ENCODE data around the gene MAFG. TPM values are rescaled to one million over a fixed set of nuclear protein-coding genes. Genes with fewer than 3 reads are reported as not detected.
A peak's percentile ranks its signal among the peaks of the same experiment; 100 is the strongest.

Gene MAFG
- total RNA-seq, 5 donors from 2014 or later (not counting 1 experiment from before 2014, with no cell fraction given), result 10.6 to 24.8 (median 18.8) TPM

DNA sequence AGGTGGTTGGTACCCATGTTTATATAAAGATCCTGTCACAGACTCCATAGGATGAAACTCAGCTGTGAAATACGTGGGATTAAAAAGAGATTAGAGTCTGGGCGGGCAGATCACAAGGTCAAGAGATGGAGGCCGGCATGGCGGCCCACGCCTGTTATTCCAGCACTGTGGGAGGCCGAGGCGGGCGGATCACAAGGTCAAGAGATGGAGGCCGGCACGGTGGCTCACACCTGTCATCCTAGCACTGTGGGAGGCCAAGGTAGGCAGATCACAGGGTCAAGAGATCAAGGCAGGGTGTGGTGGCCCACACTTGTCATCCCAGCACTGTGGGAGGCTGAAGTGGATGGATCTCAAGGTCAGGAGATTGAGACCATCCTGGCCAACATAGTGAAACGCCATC, 32.1 kb downstream of the MAFG start:
- no peak for DNase-seq
- CTCF ChIA-PET, result no interaction called here

DNA sequence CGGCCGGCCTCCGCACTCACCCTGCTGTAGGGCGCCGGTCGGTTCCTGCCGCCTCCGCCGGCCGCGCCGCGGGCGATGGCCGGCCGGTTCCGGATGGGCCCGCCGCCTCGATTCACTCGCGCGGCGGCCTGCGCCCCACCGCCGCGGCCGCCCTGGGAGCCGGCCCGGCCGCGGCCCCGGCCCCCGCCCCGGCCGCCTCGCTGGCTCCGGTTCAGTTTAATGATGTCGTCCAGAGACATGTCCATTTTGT, 36.3 kb downstream of the MAFG start:
- Mint-ChIP-seq H3K9me3 (no peaks in the 10 kb centered on the region), H3K27me3 (no peaks in the 10 kb centered on the region), H3K4me3 (peak overlapping the region; percentile 90 to 96 (median 91)), H3K4me1 (peaks cover 12 to 32% (median 21%) of the 10 kb centered on the region in 3 donors), H3K27ac (peak overlapping the region; percentile 95 to 96), H3K36me3 (peaks cover 28% of the 10 kb centered on the region)
- DNase-seq, result no peak
- CTCF ChIA-PET, result no interaction called here
- Histone ChIP-seq H3K27me3 (replicated peaks in 1 of 2; ENCODE audit: control insufficient read depth in 2 of 2, extremely low read depth in 1 of 2, insufficient read depth in 2 of 2, low read length in 1 of 2) (no peaks in the 10 kb centered on the region), H3K36me3 (ENCODE audit: control insufficient read depth in 2 of 2, extremely low read depth in 1 of 2, insufficient read depth in 1 of 2, low read length in 1 of 2) (peaks cover 2 to 51% of the 10 kb centered on the region in 2 donors), H3K9me3 (no peaks in the 10 kb centered on the region), H3K4me1 (ENCODE audit: control insufficient read depth in 1 of 2, extremely low read depth in 1 of 2, insufficient read depth in 2 of 2, low read length in 2 of 2) (peaks cover 10 to 36% of the 10 kb centered on the region in 2 experiments), H3K27ac (ENCODE audit: low read length) (no peak overlapping the region), H3K4me3 (ENCODE audit: control insufficient read depth in 1 of 2, extremely low read depth in 1 of 2, low read length in 1 of 2) (peak overlapping the region in 1 of 2 donors; percentile 54)
- POLR2A ChIA-PET, result no interaction called here
- peak in 1 of 4 experiments; percentile 13 for ATAC-seq (replicated peaks in 1 of 4)
- WGBS (ENCODE audit: insufficient coverage), result 0% methylated on average over 40 of the region's 40 CpGs

More for the DNA sequence above, 32.1 kb downstream of the MAFG start:
- Mint-ChIP-seq H3K27me3 (peaks cover 0 to 2% of the 10 kb centered on the region in 2 donors), H3K4me1 (peaks cover 0 to 12% (median 6%) of the 10 kb centered on the region in 3 donors), H3K9me3 (no peaks in the 10 kb centered on the region), H3K4me3 (no peak overlapping the region), H3K36me3 (peaks cover 22% of the 10 kb centered on the region), H3K27ac (no peak overlapping the region)
- no peaks in the 10 kb centered on the region for H3K27me3 ChIP-seq (replicated peaks in 1 of 2; ENCODE audit: control insufficient read depth in 2 of 2, extremely low read depth in 1 of 2, insufficient read depth in 2 of 2, low read length in 1 of 2)
- no peak for ATAC-seq (replicated peaks in 1 of 4)
- peaks cover 9 to 36% of the 10 kb centered on the region in 2 donors for H3K36me3 ChIP-seq (ENCODE audit: control insufficient read depth in 2 of 2, extremely low read depth in 1 of 2, insufficient read depth in 1 of 2, low read length in 1 of 2)
- WGBS (ENCODE audit: insufficient coverage), result 100% methylated on average over 6 of the region's 11 CpGs
- POLR2A ChIA-PET, result no interaction called here
- no peak overlapping the region for H3K4me3 ChIP-seq (ENCODE audit: control insufficient read depth in 1 of 2, extremely low read depth in 1 of 2, low read length in 1 of 2)
- H3K9me3 ChIP-seq, result no peaks in the 10 kb centered on the region
- no peak overlapping the region for H3K27ac ChIP-seq (ENCODE audit: low read length)
- H3K4me1 ChIP-seq (ENCODE audit: control insufficient read depth in 1 of 2, extremely low read depth in 1 of 2, insufficient read depth in 2 of 2, low read length in 2 of 2), result peaks cover 3 to 15% of the 10 kb centered on the region in 2 experiments

DNA sequence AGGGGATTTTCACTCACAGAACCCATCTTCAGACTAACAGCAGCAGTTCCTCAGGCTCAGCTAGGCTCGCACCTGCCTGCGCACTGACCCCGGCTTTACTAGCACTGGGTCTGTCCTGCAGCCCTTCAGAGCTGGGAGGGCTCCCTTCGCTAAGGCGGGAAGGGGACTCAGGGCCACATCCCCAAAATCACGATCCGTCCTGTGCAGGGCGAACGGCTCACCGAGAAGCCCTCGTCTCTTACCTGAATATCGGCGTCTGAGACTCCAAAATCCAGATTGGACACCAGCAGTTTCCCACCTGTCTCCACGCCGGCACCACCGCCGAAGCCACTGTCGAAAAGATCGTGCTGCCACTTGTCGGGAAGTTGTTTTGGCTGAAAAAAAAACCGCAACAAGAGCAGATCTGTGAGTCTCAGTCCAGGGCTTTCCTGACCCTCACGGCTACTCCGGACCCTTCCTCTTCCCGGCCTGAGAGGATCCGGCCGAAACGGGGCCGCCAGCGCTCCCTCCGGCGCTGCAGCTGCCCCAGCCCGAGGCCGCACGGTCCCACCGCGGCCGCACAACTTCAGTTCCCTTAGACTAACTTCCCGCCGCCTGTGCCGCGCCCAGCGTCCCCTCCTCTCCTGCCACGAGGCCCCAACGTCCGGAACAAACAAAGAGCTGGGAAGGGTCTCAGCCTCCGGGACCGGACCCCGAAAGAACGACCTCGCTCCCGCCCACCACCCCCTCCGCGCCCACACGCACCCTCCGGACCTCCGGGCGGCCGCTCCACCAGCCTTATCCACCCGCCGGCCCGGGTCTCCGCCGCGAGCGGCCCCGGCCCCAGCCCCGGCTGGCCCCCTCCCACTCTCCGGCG, 36.9 kb downstream of the MAFG start:
- H3K9me3 ChIP-seq, result no peaks in the 10 kb centered on the region
- H3K36me3 ChIP-seq (ENCODE audit: control insufficient read depth in 2 of 2, extremely low read depth in 1 of 2, insufficient read depth in 1 of 2, low read length in 1 of 2), result peaks cover 2 to 55% of the 10 kb centered on the region in 2 donors
- Mint-ChIP-seq H3K27me3 (no peaks in the 10 kb centered on the region), H3K9me3 (no peaks in the 10 kb centered on the region), H3K4me3 (peak overlapping the region; percentile 80 to 91 (median 85)), H3K36me3 (peaks cover 29% of the 10 kb centered on the region), H3K4me1 (peaks cover 14 to 32% (median 22%) of the 10 kb centered on the region in 3 donors), H3K27ac (peak overlapping the region; percentile 82 to 85)
- ChIA-PET CTCF (no interaction called here), POLR2A (no interaction called here)
- H3K4me3 ChIP-seq (ENCODE audit: control insufficient read depth in 1 of 2, extremely low read depth in 1 of 2, low read length in 1 of 2), result peak overlapping the region; percentile 56 to 73
- H3K27ac ChIP-seq (ENCODE audit: low read length), result peak overlapping the region; percentile 11
- ATAC-seq (replicated peaks in 1 of 4), result peak in 1 of 4 experiments; percentile 0
- peak in 2 of 35 experiments; percentile 23 to 42 for DNase-seq
- 12% methylated on average over 63 of the region's 69 CpGs for WGBS (ENCODE audit: insufficient coverage)
- H3K4me1 ChIP-seq (ENCODE audit: control insufficient read depth in 1 of 2, extremely low read depth in 1 of 2, insufficient read depth in 2 of 2, low read length in 2 of 2), result peaks cover 10 to 36% of the 10 kb centered on the region in 2 experiments
- no peaks in the 10 kb centered on the region for H3K27me3 ChIP-seq (replicated peaks in 1 of 2; ENCODE audit: control insufficient read depth in 2 of 2, extremely low read depth in 1 of 2, insufficient read depth in 2 of 2, low read length in 1 of 2)

DNA sequence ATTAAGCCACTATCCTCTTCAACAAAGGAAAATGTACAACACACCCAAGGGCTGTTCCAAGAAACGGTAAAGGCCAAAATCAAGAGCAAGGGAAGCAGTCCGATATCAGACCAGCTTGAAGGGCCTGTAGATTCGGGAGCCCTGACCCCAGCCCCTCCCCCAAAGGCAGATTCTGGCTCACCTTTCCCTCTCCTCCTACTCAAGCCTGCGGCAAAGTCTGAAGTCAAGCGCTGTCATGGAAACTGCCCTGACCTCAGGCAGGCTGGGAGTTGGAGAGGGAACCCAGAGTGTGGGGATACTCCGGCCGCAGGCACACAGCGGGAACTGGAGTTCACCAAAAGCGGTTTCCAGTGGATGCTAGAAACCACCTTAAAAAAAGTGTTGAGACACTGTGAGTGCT, 37.9 kb downstream of the MAFG start:
- no peaks in the 10 kb centered on the region for H3K27me3 Mint-ChIP-seq
- ChIA-PET POLR2A (no interaction called here), CTCF (no interaction called here)
- H3K4me3 ChIP-seq (ENCODE audit: control insufficient read depth in 1 of 2, extremely low read depth in 1 of 2, low read length in 1 of 2), result no peak overlapping the region
- no peaks in the 10 kb centered on the region for H3K9me3 ChIP-seq
- H3K9me3 Mint-ChIP-seq, result no peaks in the 10 kb centered on the region
- DNase-seq (no peak), ATAC-seq (replicated peaks in 1 of 4) (no peak)
- 86% methylated on average over 8 of the region's 9 CpGs for WGBS (ENCODE audit: insufficient coverage)
- peaks cover 30% of the 10 kb centered on the region for H3K36me3 Mint-ChIP-seq
- peak overlapping the region in 1 of 2 donors; percentile 58 for H3K27ac Mint-ChIP-seq
- H3K36me3 ChIP-seq (ENCODE audit: control insufficient read depth in 2 of 2, extremely low read depth in 1 of 2, insufficient read depth in 1 of 2, low read length in 1 of 2), result peaks cover 7 to 57% of the 10 kb centered on the region in 2 donors
- peaks cover 10 to 36% of the 10 kb centered on the region in 2 experiments for H3K4me1 ChIP-seq (ENCODE audit: control insufficient read depth in 1 of 2, extremely low read depth in 1 of 2, insufficient read depth in 2 of 2, low read length in 2 of 2)
- H3K4me1 Mint-ChIP-seq, result peaks cover 17 to 35% (median 24%) of the 10 kb centered on the region in 3 donors
- no peaks in the 10 kb centered on the region for H3K27me3 ChIP-seq (replicated peaks in 1 of 2; ENCODE audit: control insufficient read depth in 2 of 2, extremely low read depth in 1 of 2, insufficient read depth in 2 of 2, low read length in 1 of 2)
- H3K27ac ChIP-seq (ENCODE audit: low read length), result peak overlapping the region; percentile 15
- H3K4me3 Mint-ChIP-seq, result peak overlapping the region; percentile 80 to 91 (median 85)

DNA sequence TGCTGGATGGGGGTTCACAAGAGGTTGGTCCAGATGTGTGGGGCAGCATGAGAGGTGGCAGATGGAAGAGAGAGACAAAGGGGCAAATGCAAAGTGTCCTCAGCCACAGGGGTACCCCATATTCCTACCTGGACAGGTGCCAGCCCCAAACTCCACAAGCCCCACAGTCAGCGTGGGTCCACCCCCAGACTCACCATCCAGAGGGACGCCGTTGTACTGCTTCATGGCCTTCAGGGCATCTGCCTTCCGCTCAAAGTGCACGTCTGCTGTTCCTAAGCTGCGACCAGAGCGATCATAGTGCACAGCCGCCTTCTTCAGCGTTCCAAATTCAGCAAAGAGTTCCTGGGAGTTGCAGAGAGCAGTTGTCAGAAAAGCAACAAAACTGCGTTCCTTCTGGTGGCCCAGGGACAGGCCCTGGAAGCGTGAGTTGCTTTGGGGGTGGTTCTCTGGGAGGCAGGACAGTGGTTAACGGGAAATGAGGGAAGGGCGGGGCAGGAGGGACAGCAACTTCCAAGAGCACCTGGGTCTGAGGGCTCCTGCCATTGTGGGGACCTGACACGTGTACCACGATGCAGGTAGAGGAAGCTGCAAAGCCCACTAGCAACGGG, 38.4 kb downstream of the MAFG start:
- H3K36me3 Mint-ChIP-seq, result peaks cover 30% of the 10 kb centered on the region
- no peaks in the 10 kb centered on the region for H3K27me3 Mint-ChIP-seq
- no peaks in the 10 kb centered on the region for H3K9me3 Mint-ChIP-seq
- peak overlapping the region; percentile 66 to 91 (median 80) for H3K4me3 Mint-ChIP-seq
- H3K36me3 ChIP-seq (ENCODE audit: control insufficient read depth in 2 of 2, extremely low read depth in 1 of 2, insufficient read depth in 1 of 2, low read length in 1 of 2), result peaks cover 7 to 56% of the 10 kb centered on the region in 2 donors
- no peak for ATAC-seq (replicated peaks in 1 of 4)
- H3K4me1 Mint-ChIP-seq, result peaks cover 17 to 35% (median 24%) of the 10 kb centered on the region in 3 donors
- H3K4me1 ChIP-seq (ENCODE audit: control insufficient read depth in 1 of 2, extremely low read depth in 1 of 2, insufficient read depth in 2 of 2, low read length in 2 of 2), result peaks cover 10 to 36% of the 10 kb centered on the region in 2 experiments
- ChIA-PET CTCF (no interaction called here), POLR2A (no interaction called here)
- peak overlapping the region; percentile 58 to 61 for H3K27ac Mint-ChIP-seq
- 98% methylated on average over 10 of the region's 16 CpGs for WGBS (ENCODE audit: insufficient coverage)
- no peak for DNase-seq
- H3K4me3 ChIP-seq (ENCODE audit: control insufficient read depth in 1 of 2, extremely low read depth in 1 of 2, low read length in 1 of 2), result no peak overlapping the region
- H3K27me3 ChIP-seq (replicated peaks in 1 of 2; ENCODE audit: control insufficient read depth in 2 of 2, extremely low read depth in 1 of 2, insufficient read depth in 2 of 2, low read length in 1 of 2), result no peaks in the 10 kb centered on the region
- H3K27ac ChIP-seq (ENCODE audit: low read length), result no peak overlapping the region
- H3K9me3 ChIP-seq, result no peaks in the 10 kb centered on the region

DNA sequence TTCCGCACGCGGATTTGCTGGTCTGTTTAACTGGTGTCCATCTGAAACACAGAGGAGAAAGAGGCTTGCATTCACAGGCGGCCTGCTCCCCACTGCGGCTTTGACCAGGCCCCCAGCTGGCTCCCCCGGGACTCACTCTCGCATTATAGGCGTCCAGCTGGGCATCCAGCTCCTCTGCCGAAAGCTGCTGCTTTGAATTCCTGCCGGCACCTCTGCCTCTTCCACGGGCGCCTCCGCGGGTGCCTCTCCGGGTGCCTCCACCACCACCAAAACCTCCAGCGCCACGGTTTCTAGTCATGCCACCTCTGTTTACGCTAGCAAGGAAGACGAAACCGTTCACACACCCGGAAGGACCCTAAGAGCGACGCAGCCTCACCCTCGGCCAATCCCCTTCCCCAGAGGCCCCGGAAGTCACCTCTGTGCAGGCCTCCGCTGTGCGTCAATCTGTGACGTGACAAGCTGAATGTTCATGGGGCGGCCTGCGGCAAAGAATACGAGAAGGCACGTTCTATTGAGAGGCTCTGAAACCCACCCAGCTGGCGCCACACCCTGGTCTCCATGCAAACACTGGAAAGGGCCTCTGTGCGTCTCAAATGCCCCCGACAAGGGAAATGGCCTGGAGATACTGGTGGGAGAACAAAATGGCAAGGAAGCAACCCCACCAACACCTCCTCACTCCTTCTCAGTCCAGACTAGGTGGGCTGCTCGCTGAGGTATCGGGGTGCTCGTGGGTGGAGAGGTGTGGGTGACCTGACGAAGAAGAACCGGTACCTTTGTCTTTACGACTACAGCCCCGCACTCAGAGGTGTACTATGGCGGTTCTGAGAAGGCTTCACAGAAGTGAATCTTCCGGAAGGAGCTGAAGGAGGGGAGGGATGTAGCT, 39.2 kb downstream of the MAFG start:
- Mint-ChIP-seq H3K4me1 (peaks cover 17 to 35% (median 22%) of the 10 kb centered on the region in 3 donors), H3K27ac (peak overlapping the region in 1 of 2 donors; percentile 61), H3K9me3 (no peaks in the 10 kb centered on the region), H3K36me3 (peaks cover 30% of the 10 kb centered on the region), H3K27me3 (no peaks in the 10 kb centered on the region), H3K4me3 (peak overlapping the region; percentile 65 to 91 (median 80))
- peaks cover 10 to 36% of the 10 kb centered on the region in 2 experiments for H3K4me1 ChIP-seq (ENCODE audit: control insufficient read depth in 1 of 2, extremely low read depth in 1 of 2, insufficient read depth in 2 of 2, low read length in 2 of 2)
- H3K9me3 ChIP-seq, result no peaks in the 10 kb centered on the region
- H3K27me3 ChIP-seq (replicated peaks in 1 of 2; ENCODE audit: control insufficient read depth in 2 of 2, extremely low read depth in 1 of 2, insufficient read depth in 2 of 2, low read length in 1 of 2), result no peaks in the 10 kb centered on the region
- DNase-seq, result no peak
- CTCF ChIA-PET, result no interaction called here
- POLR2A ChIA-PET, result no interaction called here
- H3K36me3 ChIP-seq (ENCODE audit: control insufficient read depth in 2 of 2, extremely low read depth in 1 of 2, insufficient read depth in 1 of 2, low read length in 1 of 2), result peaks cover 7 to 55% of the 10 kb centered on the region in 2 donors
- no peak for ATAC-seq (replicated peaks in 1 of 4)
- WGBS (ENCODE audit: insufficient coverage), result 97% methylated on average over 39 of the region's 44 CpGs
- H3K27ac ChIP-seq (ENCODE audit: low read length), result no peak overlapping the region
- H3K4me3 ChIP-seq (ENCODE audit: control insufficient read depth in 1 of 2, extremely low read depth in 1 of 2, low read length in 1 of 2), result no peak overlapping the region

All from T-cell (primary cell).